ENCODE measurements around the gene PDE4D.
"Not testable (repeated sequence)": the region's sequence is repeated elsewhere in the genome, so short reads cannot be mapped to it uniquely, and the experiment has no call there.

The PDE4D gene

GRCh38 chr5:59587489-59588337 is 305.8 kb downstream of the PDE4D start:
- in situ Hi-C loops (cut with MboI; ENCODE audit: low sequenced_read_pairs), result no loop called here

DNA sequence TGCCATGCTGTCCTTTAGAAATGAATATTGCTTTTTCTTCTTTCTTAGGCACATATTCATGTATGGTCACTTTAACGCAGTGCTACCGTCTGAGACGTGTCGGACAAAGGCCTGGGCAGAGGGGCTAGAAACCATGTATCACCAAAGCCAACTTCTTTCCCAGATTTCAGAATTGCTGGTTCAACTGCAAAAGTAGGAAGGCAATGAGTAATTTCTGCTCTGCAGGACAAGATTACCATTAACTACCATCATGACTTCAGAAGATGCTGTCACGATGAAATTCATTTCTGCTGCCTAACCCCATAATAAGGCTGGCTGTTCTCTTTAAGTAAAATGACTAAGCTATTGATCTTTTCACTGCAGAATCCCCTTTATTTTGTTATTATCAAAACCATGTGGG is 306.7 kb downstream of the PDE4D start:
- in situ Hi-C loops (cut with MboI; ENCODE audit: low sequenced_read_pairs), result no loop called here

DNA sequence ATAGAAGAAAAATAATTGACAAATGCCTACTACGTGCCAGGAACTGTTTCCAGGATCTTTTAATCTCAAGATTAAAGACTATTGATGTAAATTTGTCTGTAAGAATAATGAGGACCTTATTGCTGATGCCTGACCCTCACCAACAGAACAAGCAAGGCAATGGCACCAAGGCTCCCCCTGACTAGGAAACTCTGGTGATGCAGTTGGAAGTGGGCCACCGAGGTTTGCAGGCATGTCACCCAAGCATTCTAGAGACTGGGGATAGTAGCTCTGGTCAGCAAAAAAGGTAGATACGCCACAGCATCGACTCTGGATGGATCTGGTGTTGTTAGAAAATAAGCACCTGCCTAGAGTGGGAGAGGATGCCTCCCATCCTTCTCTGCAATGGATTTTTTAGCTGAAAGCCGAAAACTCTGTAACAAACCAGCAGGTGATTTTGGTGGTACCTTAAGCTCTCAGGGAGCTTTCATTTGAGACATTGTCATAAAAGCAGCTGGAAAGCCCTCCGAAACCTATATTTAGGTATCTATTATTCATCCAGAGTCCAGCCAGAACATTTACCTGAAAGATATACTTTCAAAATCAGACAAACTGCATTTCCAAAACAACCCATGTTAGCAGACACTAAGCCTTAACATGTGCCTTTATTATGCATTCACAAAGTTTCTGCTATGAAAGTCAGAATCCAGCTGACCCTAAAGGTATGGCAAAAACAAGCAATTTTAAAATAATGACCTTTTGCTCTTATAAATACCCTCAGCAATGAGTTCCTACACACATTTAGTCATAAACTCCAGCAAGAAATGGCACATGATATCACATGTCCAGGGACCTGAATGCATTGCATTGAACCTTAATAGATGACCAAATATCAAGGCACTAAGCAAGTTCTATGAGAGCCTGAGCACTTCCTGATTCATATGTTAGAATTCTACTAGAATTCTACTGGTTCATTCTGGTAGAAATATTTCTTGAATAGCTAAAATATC is 308.4 kb downstream of the PDE4D start:
- in situ Hi-C loops (cut with MboI; ENCODE audit: low sequenced_read_pairs), result no loop called here

GRCh38 chr5:59583810-59584562 is 309.5 kb downstream of the PDE4D start:
- in situ Hi-C loops (cut with MboI; ENCODE audit: low sequenced_read_pairs), result no loop called here

GRCh38 chr5:59583151-59583809 is 310.2 kb downstream of the PDE4D start:
- in situ Hi-C loops (cut with MboI; ENCODE audit: low sequenced_read_pairs), result no loop called here

GRCh38 chr5:59582746-59583145 is 310.8 kb downstream of the PDE4D start:
- in situ Hi-C loops (cut with MboI; ENCODE audit: low sequenced_read_pairs), result no loop called here

- in situ Hi-C loops (cut with MboI; ENCODE audit: low sequenced_read_pairs), result no loop called here
Observed at GRCh38 chr5:59579824-59580167, 313.7 kb downstream of the PDE4D start.

DNA sequence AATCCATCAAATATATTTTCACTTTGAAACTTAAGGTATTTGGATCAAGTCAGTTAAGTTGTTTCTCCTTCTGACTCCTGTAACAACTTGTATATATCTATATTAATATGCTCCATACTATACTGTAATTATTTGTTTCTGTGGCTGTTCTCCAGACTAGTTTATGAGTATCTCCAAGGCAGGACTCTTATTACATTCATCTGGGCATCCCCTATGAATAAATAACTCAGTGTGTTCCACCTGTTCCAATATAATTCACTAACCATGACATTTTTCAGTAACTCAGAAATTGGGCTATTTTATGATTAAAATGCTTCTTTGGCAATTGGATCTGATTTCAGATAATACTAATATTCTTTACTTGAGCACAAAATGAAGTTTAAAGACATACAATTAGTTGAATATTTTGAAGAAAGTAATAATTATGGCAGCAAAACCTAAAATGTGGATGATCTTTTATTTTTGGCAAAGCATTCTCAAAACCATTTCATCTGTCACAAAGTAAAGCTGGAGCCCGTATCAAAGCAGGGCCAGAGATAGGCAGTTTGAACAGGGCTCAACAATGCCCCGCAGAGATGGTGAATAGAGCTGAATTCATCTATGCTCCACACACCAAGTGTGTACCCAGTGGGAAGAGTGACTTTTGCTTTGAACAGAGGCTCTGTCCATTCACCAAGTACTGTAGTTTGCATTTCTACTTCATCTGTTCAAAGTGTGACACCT is 314.3 kb downstream of the PDE4D start:
- in situ Hi-C loops (cut with MboI; ENCODE audit: low sequenced_read_pairs), result no loop called here

- in situ Hi-C loops (cut with MboI; ENCODE audit: low sequenced_read_pairs), result no loop called here
Observed at GRCh38 chr5:59577485-59577884, 316.0 kb downstream of the PDE4D start.

DNA sequence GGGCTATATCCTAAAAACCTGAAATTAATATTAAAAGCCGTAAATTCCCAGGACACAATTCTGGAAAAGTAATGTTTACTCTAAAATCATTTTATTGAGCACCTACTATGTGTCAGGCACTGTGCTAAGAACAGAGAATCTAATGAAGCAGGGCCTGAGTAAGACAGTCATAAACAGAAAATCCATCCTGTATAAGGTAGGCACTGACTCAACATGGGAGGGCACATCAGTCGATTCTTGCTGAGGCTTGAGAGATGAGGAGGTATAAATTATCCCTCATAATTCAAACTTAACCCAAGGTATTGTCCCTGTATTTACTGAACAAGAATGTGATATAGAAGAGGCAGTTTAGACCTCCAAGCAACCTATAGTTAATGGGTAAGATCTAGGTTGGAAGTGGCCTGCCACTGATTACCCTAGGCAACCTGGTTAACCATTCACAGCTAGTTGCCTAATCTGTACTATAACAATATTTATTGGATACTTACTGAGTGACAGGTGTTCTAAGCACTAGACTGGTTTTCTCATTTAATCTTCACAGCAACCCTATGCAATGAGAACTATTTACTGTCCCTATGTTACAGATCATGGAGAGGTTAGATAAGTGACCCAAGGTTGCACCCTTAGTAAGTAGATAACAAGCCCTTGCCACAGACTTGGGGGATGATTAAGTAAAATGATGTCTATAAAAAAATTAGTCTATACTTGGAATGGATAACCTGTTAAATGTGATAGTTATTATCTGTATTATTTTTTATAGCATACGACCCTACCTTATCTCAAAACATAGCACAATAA is 317.7 kb downstream of the PDE4D start:
- in situ Hi-C loops (cut with MboI; ENCODE audit: low sequenced_read_pairs), result no loop called here

GRCh38 chr5:59573509-59573908 is 320.0 kb downstream of the PDE4D start:
- in situ Hi-C loops (cut with MboI; ENCODE audit: low sequenced_read_pairs), result not testable (repeated sequence)

DNA sequence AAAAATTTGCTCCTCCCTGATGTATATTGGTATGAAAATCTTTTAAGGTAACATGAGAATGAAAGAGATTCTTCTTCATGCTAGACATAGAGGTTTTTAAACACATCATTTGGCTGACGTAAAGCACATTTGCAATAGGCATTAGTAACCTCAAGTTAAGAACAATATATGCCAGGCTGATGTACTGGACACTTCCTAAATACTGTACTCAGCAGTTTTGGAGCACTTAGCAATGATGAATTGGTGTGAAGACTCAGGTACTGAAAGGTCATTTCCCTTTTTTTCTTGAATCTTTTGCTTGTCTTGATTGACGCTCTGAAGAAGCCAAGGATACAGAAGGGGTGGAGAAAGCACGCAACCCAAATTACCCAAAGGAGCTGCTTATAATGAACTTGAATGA is 322.5 kb downstream of the PDE4D start:
- in situ Hi-C loops (cut with MboI; ENCODE audit: low sequenced_read_pairs), result no loop called here

DNA sequence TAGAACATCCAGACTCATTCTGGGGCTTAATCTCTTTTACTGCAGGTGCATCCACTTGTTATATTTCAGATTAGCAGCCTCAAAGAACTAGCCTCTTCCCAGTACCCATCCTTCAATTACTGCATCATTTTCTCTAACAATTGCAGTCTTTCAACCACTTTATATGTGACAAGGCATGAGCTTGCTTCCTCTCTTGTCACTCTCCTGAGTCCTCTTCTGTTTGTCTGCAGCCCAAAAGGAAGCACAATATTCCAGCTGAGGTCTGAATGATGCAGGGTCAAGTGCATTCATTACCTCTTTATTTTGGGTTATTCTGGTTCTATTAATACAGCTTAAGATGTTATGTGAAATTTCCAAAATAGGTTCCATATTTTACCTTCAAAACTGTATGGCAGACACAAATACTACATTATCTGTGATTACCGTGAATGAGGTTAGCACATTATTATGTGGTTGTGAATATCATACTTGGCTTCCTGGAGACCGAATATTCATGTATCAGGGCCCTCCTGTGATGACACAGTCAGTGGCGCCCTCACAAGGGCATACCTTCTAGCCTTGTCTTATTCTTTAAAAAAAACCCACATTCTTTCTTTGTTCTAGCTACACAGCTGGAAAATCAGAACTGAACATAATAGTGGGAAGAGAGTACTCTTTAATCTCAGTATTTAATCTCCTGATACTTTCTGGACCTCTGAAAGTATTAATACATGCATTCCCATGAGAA is 323.8 kb downstream of the PDE4D start:
- in situ Hi-C loops (cut with MboI; ENCODE audit: low sequenced_read_pairs), result no loop called here

DNA sequence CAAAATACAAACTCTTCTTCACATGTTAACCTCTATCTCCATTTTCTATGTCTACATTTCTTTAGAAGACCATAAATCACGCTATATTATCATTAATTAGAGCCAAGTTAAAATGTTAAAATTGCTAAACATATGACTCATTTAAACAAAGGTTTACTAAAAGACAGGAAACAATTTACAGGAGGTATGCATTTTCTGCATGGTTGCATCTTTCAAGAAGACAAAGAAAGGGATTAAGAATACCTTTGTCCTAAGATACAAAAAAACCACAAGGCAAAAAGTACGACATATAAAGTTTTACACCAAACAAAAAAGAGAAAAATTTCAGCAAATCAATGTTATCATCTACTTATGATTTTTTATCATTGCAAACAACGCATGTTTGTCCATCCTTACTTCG is 324.4 kb downstream of the PDE4D start:
- in situ Hi-C loops (cut with MboI; ENCODE audit: low sequenced_read_pairs), result no loop called here

- in situ Hi-C loops (cut with MboI; ENCODE audit: low sequenced_read_pairs), result no loop called here
Observed at GRCh38 chr5:59568161-59568560, 325.4 kb downstream of the PDE4D start.

DNA sequence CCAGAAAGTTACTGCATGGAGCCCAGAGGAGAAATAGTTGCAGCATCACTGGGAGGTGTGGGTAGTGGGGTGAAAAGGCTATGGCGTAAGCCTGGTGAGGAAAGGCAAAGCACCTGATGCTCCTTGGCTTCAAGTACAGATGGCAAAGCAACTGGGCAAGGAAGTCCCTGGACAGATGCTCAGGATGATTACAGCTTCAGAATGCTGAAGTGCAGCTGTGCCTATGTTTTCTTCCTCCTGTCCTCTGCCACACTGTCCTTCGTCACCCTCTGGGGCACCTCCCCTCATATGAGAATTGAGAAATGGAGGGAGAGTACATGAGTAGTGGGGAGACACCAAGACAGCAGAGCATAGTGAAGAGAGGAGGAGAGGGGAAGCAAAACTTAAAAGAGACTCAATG is 328.0 kb downstream of the PDE4D start:
- in situ Hi-C loops (cut with MboI; ENCODE audit: low sequenced_read_pairs), result no loop called here

GRCh38 chr5:59564895-59565294 is 328.6 kb downstream of the PDE4D start:
- in situ Hi-C loops (cut with MboI; ENCODE audit: low sequenced_read_pairs), result no loop called here

- in situ Hi-C loops (cut with MboI; ENCODE audit: low sequenced_read_pairs), result no loop called here
Observed at GRCh38 chr5:59562756-59563389, 330.7 kb downstream of the PDE4D start.

Data from hTERT RPE-1 (cell line).